GM19324 (cell line): ENCODE data around the gene GCK.

ENCODE experiments used
- ATAC-seq: cut with Tn5 transposase; IDR thresholded peaks from one replicate; pipeline ENCODE4 v1.9.1; 2021; ENCODE audit warnings: mild to moderate bottlenecking, moderate library complexity; ENCODE audit not compliant: unreplicated experiment, low FRiP score

The GCK gene

DNA sequence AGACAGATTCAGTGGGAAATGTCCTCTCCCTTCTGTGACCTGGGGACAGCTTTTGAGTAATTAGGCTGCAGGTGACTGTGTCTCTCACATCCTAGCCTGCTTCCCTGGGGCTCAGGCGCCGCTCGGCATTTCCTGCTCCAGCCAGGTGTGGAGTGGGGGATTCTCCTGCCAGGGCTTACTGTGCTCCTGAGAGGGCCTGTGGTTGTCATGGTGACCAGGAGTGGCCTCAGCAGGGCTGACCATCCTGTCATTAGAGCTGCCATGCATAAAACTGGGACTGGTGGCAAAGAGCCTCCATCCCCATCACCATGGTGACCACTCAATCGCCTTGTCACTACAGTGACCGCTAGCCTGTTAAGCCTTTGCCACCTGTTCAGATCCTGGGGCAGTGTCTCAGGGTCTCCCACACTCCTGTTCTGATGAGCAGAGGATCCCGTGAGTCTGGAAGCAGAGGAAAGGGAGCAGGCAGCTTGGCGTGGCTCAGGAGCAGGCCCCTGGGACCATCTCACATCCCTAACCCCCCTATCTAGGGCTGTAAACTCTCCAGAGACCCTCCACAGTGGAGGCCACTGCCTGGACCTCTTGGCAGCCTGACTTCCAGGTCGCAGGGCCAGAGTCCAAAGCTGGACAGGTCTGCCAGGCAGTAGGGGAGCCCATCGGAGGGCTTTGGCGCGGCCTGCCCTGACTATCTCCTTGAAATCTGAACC is at the start of gene GCK:
Gene GCK, minus strand, starts transcription at position 154 of the 707 bp plus-strand sequence. CDS start 486 bp downstream, outside the sequence.
- no peak for ATAC-seq

- ATAC-seq = no peak
These were observed 49.0 kb upstream of the GCK start for GRCh38 chr7:44238116-44238695.

GRCh38 chr7:44237696-44238095 is 48.5 kb upstream of the GCK start:
- ATAC-seq = no peak

- ATAC-seq = no peak
These were observed 47.1 kb upstream of the GCK start for GRCh38 chr7:44236333-44236728.

DNA sequence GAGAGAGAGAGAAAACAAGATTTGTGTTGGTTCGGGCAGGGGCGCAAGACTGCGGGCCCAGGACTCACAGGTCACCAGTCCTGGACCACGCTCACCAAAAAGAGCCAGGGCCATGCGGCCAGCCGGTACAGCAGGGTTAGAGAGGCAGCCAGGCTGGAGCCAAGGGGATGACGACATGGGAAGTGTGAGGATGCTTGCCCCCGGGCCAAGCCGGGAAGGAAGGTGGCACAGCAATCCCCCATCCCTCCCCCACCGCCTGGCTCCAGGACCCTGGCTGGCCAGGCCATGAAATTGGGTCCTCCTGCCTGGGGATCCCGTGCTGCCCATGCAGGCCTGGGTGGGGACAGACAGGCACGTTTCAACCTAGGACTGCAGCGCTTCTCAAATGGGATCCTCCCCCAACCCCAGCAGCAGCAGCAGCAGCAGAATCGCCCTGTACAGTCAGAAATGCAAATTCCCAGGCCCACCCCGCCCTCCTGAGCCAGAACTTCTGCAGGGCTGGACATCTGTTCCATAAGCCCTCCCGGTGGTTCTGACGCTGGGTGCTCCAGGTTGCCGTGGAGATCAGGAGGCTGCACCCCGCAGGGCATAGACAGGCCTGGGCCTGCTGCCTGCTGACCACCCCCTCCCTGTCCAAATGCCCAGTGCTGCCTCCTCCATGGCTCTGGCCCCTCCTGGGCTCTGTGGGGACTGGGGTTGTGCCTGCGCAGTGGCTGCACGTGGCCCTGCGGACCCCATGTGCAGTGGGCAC is 46.5 kb upstream of the GCK start:
- ATAC-seq = no peak

GRCh38 chr7:44235066-44235465 is 45.8 kb upstream of the GCK start:
- no peak for ATAC-seq

GRCh38 chr7:44232901-44233715 is 43.9 kb upstream of the GCK start:
- no peak for ATAC-seq

DNA sequence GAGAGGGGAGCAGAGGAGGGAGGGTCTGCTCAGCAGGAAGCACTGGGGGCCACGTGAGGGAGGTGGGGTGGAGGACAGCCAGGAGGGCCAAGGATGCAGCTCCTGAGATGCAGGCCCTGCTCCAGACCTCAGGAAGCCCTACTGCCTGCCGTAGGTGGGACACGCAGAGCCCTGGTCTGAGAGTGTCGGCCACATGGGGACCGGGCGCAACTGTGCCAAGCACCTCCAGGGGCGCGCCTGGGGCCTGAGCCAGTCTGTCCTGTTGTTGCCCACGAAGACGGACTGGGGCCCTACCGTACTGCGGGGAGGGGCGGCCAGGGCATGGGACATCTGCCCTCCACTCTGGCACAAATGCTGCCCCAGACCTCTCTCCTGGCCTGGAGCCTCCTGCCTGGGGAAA is 43.2 kb upstream of the GCK start:
- ATAC-seq = no peak

DNA sequence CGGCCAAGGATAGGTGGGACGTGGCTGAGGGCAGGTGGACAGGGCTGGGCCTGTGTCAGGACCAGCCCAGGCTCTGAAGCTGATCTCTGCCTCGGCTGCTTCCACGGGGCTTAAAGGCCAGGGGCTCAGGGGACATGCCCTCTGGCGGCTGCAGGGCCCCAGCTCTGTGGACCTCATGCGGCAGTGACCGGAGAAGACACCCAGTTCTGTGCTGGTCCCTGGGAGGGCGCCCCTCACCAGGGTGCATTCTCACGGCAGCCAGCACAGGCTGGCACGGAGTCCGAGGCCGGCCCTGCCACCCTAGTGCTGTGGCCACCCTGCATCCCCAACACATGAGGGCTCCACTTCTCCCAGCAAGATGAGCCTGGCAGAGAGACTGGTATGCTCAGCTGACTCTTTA is 41.8 kb upstream of the GCK start:
- no peak for ATAC-seq

DNA sequence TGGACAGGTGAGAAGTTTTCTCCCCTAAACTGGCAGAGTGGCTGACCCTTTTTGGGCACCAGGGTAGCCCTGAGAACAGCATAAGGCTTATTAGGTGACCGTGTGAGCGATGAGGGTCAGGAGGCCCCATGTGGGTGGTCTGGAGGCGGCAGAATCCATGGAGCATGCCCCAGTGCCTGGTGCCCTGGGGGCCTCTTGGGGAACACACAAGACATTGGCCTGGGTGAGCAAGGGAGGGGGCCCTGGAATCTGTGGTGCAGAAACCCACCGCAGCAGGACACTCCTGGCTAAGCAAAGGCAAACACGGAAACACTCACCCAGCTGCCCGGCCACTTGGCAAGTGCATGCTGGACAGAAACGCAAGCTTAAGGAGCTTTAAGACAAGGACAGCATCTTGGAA is 41.0 kb upstream of the GCK start:
- no peak for ATAC-seq

- ATAC-seq = no peak
These were observed 40.4 kb upstream of the GCK start for GRCh38 chr7:44229546-44230105.

DNA sequence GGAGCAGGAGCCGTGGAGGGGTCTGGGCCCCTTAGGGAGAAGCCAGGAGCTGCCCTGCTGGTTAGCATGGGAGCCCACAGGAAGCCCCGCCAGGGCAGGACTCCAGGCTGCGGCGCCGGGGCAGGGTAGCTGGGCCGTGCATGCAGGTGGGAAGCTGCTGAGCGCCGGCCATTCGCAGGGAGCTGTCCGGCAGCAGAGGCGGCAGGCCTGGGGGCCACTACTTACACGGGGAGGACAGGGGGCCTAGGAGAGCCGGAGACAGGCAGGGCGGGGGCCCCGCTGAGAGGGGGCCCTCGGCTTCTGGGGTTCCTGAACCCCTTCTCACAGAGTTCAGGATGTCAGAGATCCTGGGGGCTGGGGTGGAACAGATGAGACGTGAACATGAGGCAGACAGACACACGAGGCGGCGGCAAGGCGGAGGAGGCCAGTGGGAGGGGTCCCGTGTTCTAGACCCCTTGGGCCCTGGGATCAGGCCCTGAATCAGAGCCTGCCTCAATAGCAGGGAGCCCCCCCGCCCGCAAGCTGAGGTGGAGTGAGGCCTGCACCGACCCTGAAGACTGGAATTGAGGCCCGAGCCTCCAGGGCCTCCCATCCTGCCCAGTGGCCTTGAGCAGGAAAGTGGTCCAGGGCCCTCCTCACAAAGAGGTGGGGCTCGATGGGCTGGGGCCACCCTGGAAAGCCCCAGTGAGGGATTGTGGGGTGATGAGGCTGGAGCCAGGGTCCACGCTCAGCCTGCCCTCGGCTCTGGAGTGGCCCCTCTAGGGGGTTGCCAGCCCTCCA is 39.5 kb upstream of the GCK start:
- ATAC-seq = no peak

GRCh38 chr7:44227911-44228310 is 38.7 kb upstream of the GCK start:
- ATAC-seq = no peak

GRCh38 chr7:44226396-44226753 is 37.1 kb upstream of the GCK start:
- no peak for ATAC-seq

GRCh38 chr7:44225566-44226395 is 36.5 kb upstream of the GCK start:
- ATAC-seq = no peak

GRCh38 chr7:44224974-44225565 is 35.8 kb upstream of the GCK start:
- ATAC-seq = no peak

- no peak for ATAC-seq
These were observed 35.1 kb upstream of the GCK start for GRCh38 chr7:44224080-44224973.
